SK-N-SH treated with all-trans-retinoic acid at 6 μM for 48 hours (cell line): ENCODE results near the gene ETV6.

Source experiments
- ATAC-seq: fragments of 200-7000 bp; cut with Tn5 transposase; 3 replicates; pipeline ENCODE4 v1.9.1; 2020; ENCODE audit warnings: mild to moderate bottlenecking, moderate library complexity
- ARNTL ChIP-seq: fragments of 450-650 bp; formaldehyde crosslinking; IDR thresholded peaks from 2 replicates; pipeline ENCODE4 v1.5.0; 2020; ENCODE audit warnings: low read depth, mild to moderate bottlenecking, moderate library complexity, borderline replicate concordance
- BACH2 ChIP-seq: fragments of 250-450 bp; sonication (Bioruptor Pico); IDR thresholded peaks from 2 replicates; pipeline ENCODE4 v1.9.0; 2021; ENCODE audit warnings: mild to moderate bottlenecking, borderline replicate concordance
- CREB5 ChIP-seq: fragments of 250-450 bp; sonication (Bioruptor Pico); IDR thresholded peaks from 2 replicates; pipeline ENCODE4 v1.5.1; 2020; ENCODE audit warnings: low read depth, mild to moderate bottlenecking, moderate library complexity
- CSDC2 ChIP-seq: fragments of 250-450 bp; sonication (Bioruptor Pico); IDR thresholded peaks from 2 replicates; pipeline ENCODE4 v1.5.0; 2020; ENCODE audit warnings: mild to moderate bottlenecking, moderate library complexity
- CSRNP3 ChIP-seq: fragments of 250-450 bp; sonication (Bioruptor Pico); IDR thresholded peaks from 2 replicates; pipeline ENCODE4 v1.5.1; 2021; ENCODE audit warnings: mild to moderate bottlenecking, moderate library complexity
- ESRRG ChIP-seq: fragments of 250-450 bp; sonication (Bioruptor Pico); IDR thresholded peaks from 2 replicates; pipeline ENCODE4 v1.6.1; 2021; ENCODE audit warnings: mild to moderate bottlenecking
- GLIS3 ChIP-seq: fragments of 250-450 bp; sonication (Bioruptor Pico); IDR thresholded peaks from 2 replicates; pipeline ENCODE4 v1.5.0; 2020; ENCODE audit warnings: mild to moderate bottlenecking, moderate library complexity
- ISL1 ChIP-seq: fragments of 250-450 bp; sonication (Bioruptor Pico); IDR thresholded peaks from 2 replicates; pipeline ENCODE4 v2.1.2; 2022; ENCODE audit warnings: mild to moderate bottlenecking, moderate library complexity
- OSR1 ChIP-seq: fragments of 250-450 bp; sonication (Bioruptor Pico); IDR thresholded peaks from 2 replicates; pipeline ENCODE4 v1.8.0; 2022; ENCODE audit warnings: moderate library complexity, mild to moderate bottlenecking, inconsistent platforms
- PATZ1 ChIP-seq: fragments of 250-450 bp; sonication (Bioruptor Pico); IDR thresholded peaks from 2 replicates; pipeline ENCODE4 v1.8.0; 2020; ENCODE audit warnings: mild to moderate bottlenecking, moderate library complexity, borderline replicate concordance
- PPARA ChIP-seq: fragments of 250-450 bp; sonication (Bioruptor Pico); IDR thresholded peaks from 2 replicates; pipeline ENCODE4 v1.5.0; 2020; ENCODE audit warnings: mild to moderate bottlenecking, borderline replicate concordance
- RARB ChIP-seq: fragments of 250-450 bp; sonication (Bioruptor Pico); IDR thresholded peaks from 2 replicates; pipeline ENCODE4 v1.8.0; 2021; ENCODE audit warnings: mild to moderate bottlenecking, moderate library complexity
- SNAI2 ChIP-seq: fragments of 250-450 bp; sonication (Bioruptor Pico); IDR thresholded peaks from 2 replicates; pipeline ENCODE4 v1.5.0; 2020; ENCODE audit warnings: mild to moderate bottlenecking, moderate library complexity
- TCF4 ChIP-seq: fragments of 250-450 bp; sonication (Bioruptor Pico); IDR thresholded peaks from 2 replicates; pipeline ENCODE4 v1.8.0; 2021; ENCODE audit warnings: mild to moderate bottlenecking, moderate library complexity, borderline replicate concordance
- TOX ChIP-seq: fragments of 250-450 bp; sonication (Bioruptor Pico); IDR thresholded peaks from 2 replicates; pipeline ENCODE4 v1.8.0; 2021; ENCODE audit warnings: mild to moderate bottlenecking, moderate library complexity, borderline replicate concordance
- TSHZ2 ChIP-seq: fragments of 250-450 bp; sonication (Bioruptor Pico); IDR thresholded peaks from 2 replicates; pipeline ENCODE4 v1.5.0; 2020; ENCODE audit warnings: mild to moderate bottlenecking, moderate library complexity
- ZFP3 ChIP-seq: fragments of 250-450 bp; sonication (Bioruptor Pico); IDR thresholded peaks from 2 replicates; pipeline ENCODE4 v1.5.0; 2020; ENCODE audit warnings: mild to moderate bottlenecking, moderate library complexity
- ZFP30 ChIP-seq: fragments of 450-650 bp; formaldehyde crosslinking; IDR thresholded peaks from 2 replicates; pipeline ENCODE4 v1.5.0; 2022; ENCODE audit warnings: mild to moderate bottlenecking, moderate library complexity
- ZNF565 ChIP-seq: fragments of 450-650 bp; formaldehyde crosslinking; conservative IDR thresholded peaks from 2 replicates; pipeline ENCODE4 v1.5.0; 2020; ENCODE audit warnings: low read depth, mild to moderate bottlenecking, moderate library complexity
- ZNF70 ChIP-seq: fragments of 450-650 bp; formaldehyde crosslinking; IDR thresholded peaks from 2 replicates; pipeline ENCODE4 v1.5.0; 2020; ENCODE audit warnings: mild to moderate bottlenecking, moderate library complexity
- ZNF8 ChIP-seq: fragments of 450-650 bp; formaldehyde crosslinking; IDR thresholded peaks from 2 replicates; pipeline ENCODE4 v1.5.0; 2020; ENCODE audit warnings: mild to moderate bottlenecking, moderate library complexity

Gene ETV6

GRCh38 chr12:11847539-11847938 is 198.1 kb downstream of the ETV6 start:
- ATAC-seq, result no peak
- TF ChIP-seq TSHZ2 (CRISPR knock-in tag) (no peak), TCF4 (CRISPR knock-in tag) (no peak), RARB (CRISPR knock-in tag) (no peak), ZNF565 (no peak), OSR1 (CRISPR knock-in tag) (no peak), ZFP30 (CRISPR knock-in tag) (no peak), ESRRG (CRISPR knock-in tag) (no peak), ISL1 (no peak), GLIS3 (CRISPR knock-in tag) (no peak), PATZ1 (CRISPR knock-in tag) (no peak), PPARA (CRISPR knock-in tag) (no peak), CSRNP3 (CRISPR knock-in tag) (no peak), SNAI2 (CRISPR knock-in tag) (no peak), CREB5 (no peak), ZNF70 (CRISPR knock-in tag) (no peak), ZNF8 (no peak), CSDC2 (CRISPR knock-in tag) (no peak)

- no peak for TF ChIP-seq ZFP3
- TF ChIP-seq PPARA (CRISPR knock-in tag), result no peak
- no peak for TF ChIP-seq ARNTL (CRISPR knock-in tag)
- TF ChIP-seq GLIS3 (CRISPR knock-in tag), result no peak
- TF ChIP-seq TOX (CRISPR knock-in tag), result no peak
- TF ChIP-seq ZNF70 (CRISPR knock-in tag), result no peak
- ATAC-seq, result no peak
Measured at GRCh38 chr12:11849757-11850504, 200.5 kb downstream of the ETV6 start.

GRCh38 chr12:11853126-11853525 is 203.7 kb downstream of the ETV6 start:
- TF ChIP-seq ESRRG (CRISPR knock-in tag), result no peak
- no peak for TF ChIP-seq BACH2 (CRISPR knock-in tag)
- no peak for TF ChIP-seq GLIS3 (CRISPR knock-in tag)
- no peak for TF ChIP-seq TOX (CRISPR knock-in tag)
- TF ChIP-seq PATZ1 (CRISPR knock-in tag), result no peak
- ATAC-seq, result no peak
